Retina (tissue), 1 donor: Measurements from ENCODE around the gene EPG5.
"Not testable (repeated sequence)": the region's sequence is repeated elsewhere in the genome, so short reads cannot be mapped to it uniquely, and the experiment has no call there.

Experiments used
- DNase-seq: peaks from one replicate; pipeline ENCODE4 v3.0.0-alpha.2; 2016

Gene EPG5

GRCh38 chr18:45974088-45974536, 7.0 kb upstream of the EPG5 start:
- DNase-seq, result peak; percentile 35

DNA sequence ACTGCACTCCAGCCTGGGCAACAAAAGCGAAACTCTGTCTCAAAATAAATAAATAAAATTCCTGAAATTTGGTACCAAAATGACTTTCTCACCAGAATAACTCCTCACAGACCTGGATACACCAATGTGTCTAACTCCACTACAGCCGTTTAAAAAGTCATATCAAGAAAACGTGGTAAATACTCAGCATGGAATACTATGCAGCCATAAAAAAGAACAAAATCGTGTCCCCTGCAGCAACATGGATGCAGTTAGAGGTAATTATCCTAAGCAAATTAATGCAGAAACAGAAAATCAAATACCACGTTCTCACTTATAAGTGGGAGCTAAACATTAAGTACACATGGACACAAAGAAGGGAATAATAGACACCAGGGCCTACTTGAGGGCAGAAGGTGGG, 2.2 kb downstream of the EPG5 start:
- DNase-seq, result not testable (repeated sequence)

- DNase-seq, result no peak
Observed at GRCh38 chr18:45962866-45963265, 4.3 kb downstream of the EPG5 start.

GRCh38 chr18:45962461-45962860, 4.7 kb downstream of the EPG5 start:
- DNase-seq, result no peak

- not testable (repeated sequence) for DNase-seq
Observed at GRCh38 chr18:45959484-45959883, 7.6 kb downstream of the EPG5 start.

DNA sequence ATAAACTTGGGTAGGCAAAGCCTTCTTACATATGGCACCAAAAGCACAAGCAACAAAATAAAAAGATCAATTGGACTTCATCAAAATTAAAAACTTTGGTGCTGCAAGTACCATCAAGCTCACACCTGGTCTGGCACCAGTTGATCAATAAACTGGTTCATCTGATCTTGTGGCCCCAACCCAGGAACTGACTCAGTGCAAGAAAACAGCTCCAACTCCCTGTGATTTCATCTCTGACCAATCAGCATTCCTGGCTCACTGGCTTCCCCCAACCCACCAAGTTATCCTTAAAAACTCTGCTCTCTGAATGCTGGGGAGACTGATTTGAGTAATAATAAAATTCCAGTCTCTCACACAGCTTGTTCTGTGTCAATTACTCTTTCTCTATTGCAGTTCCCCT, 8.4 kb downstream of the EPG5 start:
- no peak for DNase-seq

GRCh38 chr18:45958027-45958426, 9.1 kb downstream of the EPG5 start:
- DNase-seq, result no peak

GRCh38 chr18:45957100-45957499, 10.0 kb downstream of the EPG5 start:
- DNase-seq, result no peak

DNA sequence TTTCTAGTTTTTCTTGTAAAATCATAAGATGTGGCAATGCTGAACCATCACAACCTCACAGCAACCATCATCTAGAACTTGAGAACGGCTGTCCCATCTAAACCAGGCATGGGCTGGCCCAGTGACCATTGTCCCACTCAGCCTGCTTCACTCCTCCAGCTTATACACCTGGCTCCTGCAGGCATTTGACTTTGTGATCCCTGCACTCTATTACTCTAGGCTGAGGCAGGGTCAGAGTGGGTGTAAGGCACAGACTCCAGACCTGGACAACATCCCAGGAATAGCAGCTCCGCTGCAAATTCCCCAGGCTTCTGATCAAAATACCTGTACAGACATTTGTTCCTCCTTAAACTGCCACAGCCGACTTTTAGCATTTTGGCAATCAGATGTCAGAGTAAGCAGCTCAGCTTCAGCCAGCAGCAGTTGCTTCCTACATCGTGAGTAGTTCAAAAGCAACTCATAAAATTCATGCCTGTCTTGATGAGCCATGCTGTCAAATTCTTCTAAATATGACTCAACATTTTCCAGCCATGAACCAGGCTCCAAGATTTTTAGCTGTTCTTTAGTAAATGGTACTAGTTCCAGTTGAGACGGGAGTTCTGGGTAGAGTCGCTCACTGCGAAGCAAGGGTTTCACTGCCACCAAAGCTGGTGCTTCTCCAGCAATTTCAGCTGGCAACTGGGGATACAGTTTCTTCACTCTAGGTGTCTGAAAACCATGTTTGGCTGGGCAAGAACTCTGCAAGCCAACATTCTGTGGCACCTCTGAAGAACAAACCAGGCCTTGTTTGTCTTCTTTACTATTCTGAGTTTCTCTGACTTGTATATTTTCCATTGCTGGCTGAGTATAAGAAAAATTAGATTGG, 12.8 kb downstream of the EPG5 start:
- DNase-seq, result no peak

- DNase-seq, result no peak
Observed at GRCh38 chr18:45951016-45951714, 16.0 kb downstream of the EPG5 start.

- DNase-seq, result no peak
Observed at GRCh38 chr18:45945669-45946068, 21.5 kb downstream of the EPG5 start.

DNA sequence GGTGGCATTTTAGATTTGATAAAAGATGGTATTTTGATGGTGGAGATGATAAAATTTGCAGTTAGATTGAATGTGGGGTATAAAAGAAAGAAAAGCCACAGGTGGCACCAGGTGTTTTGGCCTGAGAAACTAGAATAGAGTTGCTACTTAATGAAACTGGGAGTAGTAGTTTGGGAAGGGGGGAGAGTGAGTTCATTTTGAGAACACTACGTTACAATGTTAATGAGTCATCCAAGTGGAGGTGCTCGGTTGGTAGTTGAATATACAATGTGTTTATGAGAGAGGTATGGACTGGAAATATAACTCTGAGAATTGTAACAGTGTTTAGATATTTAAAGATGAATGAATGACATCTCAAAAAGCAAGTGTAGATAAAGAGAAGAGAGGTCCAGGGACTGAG, 26.4 kb downstream of the EPG5 start:
- no peak for DNase-seq

- no peak for DNase-seq
Observed at GRCh38 chr18:45939236-45939635, 27.9 kb downstream of the EPG5 start.

- DNase-seq, result no peak
Observed at GRCh38 chr18:45938488-45938935, 28.6 kb downstream of the EPG5 start.

DNA sequence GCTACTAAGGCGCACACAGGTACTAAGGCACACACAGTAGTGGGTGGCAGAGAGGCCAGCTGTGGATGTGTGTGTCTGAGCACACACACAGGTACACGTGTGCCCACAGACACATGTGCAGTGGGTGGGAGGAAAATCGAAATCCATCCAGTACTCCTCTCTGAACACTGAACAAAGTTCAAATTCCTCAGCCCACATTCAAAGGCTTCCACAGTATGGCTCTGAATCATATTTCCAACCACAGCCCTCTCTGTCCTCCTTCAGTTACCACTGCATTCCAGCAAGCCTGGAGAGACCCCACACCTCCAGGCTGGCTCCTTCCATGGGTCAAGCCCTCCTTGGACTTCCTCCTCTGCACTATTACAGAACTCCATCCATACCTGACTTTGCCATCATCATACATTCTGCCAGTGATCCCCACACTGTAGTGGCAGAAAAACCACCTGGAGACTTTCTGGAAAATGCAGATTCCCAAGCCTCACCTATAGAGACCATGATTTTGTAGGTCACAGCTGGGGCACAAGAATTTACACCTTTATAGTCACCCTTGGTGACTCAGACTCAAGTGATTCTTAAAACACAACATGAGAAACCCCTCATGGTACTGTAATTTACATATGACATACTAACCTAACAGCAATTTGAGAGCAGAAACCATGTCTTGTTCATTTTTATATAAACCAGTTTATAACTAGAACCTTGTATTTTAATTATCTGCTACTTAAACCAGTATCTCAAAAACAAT, 31.4 kb downstream of the EPG5 start:
- no peak for DNase-seq

DNA sequence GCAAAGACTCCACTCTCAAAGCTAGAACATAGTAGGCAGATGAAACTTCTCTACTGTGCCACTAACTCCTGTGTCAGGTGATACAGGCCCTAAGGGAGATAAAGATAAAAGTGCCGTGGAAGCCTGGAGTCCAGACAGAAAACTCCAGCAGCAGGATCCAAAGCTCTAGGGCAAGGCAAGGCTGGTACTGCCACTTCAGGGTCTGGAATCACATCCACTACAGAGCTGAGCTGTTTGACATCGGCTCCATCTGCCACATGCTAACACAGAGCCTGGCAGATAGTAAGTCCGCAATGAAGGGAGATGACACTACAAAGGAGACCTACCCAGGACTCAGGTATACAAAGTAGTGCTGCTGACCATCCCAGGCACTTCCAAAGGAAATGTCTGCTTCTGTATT, 34.4 kb downstream of the EPG5 start:
- no peak for DNase-seq

GRCh38 chr18:45930963-45931362, 36.2 kb downstream of the EPG5 start:
- DNase-seq, result no peak

GRCh38 chr18:45926691-45927090, 40.4 kb downstream of the EPG5 start:
- DNase-seq, result no peak

- DNase-seq, result no peak
Observed at GRCh38 chr18:45926085-45926484, 41.0 kb downstream of the EPG5 start.

GRCh38 chr18:45923138-45923537, 44.0 kb downstream of the EPG5 start:
- no peak for DNase-seq

- no peak for DNase-seq
Observed at GRCh38 chr18:45920367-45920766, 46.8 kb downstream of the EPG5 start.

DNA sequence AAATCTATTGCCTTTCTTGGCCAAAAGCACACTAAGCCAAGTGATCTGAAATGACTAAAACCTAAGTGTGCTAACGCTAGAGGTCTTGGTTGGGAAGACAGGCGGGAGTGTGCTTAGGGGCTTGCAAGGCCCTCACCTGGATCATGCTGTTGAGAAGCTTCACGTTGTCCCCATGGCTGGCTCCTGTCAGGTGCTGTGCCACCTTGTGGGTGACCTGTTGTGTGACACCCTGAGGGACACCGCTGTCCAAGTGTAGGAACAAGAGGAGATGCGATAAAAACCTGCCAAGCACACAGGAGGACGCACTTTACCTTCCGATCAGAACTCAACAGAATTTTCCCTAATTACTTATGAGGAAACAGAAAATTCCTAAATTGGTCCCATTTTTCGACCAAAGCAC, 50.8 kb downstream of the EPG5 start:
- no peak for DNase-seq

GRCh38 chr18:45913276-45913675, 53.9 kb downstream of the EPG5 start:
- no peak for DNase-seq
